ENCODE results near the gene RPS19. TPM values are rescaled to one million over a fixed set of nuclear protein-coding genes. Genes with fewer than 3 reads are reported as not detected.

RPS19 gene
- total RNA-seq, 1 donor from 2014 or later = 1,837 TPM

DNA sequence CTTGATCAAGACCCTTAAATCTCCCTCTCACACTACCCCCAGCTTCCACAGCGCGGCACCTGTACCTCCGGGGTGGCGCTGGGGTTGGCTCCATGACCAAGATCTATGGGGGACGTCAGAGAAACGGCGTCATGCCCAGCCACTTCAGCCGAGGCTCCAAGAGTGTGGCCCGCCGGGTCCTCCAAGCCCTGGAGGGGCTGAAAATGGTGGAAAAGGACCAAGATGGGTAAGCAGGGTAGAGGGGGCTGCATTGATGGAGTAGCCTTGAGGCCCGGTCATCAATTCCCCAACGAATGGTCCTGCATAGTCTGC is 8.9 kb downstream of the RPS19 start:
- Mint-ChIP-seq H3K36me3 (ENCODE audit: unreplicated experiment) (peaks cover 36% of the 10 kb centered on the region), H3K9me3 (ENCODE audit: unreplicated experiment) (no peaks in the 10 kb centered on the region), H3K27me3 (ENCODE audit: unreplicated experiment) (no peaks in the 10 kb centered on the region), H3K27ac (ENCODE audit: unreplicated experiment) (no peak overlapping the region), H3K4me1 (ENCODE audit: unreplicated experiment) (peaks cover 5% of the 10 kb centered on the region), H3K4me3 (ENCODE audit: unreplicated experiment) (no peak overlapping the region)
- DNase-seq (ENCODE audit: extremely low spot score, unreplicated experiment) = no peak
- TF ChIP-seq, protein P1, sequence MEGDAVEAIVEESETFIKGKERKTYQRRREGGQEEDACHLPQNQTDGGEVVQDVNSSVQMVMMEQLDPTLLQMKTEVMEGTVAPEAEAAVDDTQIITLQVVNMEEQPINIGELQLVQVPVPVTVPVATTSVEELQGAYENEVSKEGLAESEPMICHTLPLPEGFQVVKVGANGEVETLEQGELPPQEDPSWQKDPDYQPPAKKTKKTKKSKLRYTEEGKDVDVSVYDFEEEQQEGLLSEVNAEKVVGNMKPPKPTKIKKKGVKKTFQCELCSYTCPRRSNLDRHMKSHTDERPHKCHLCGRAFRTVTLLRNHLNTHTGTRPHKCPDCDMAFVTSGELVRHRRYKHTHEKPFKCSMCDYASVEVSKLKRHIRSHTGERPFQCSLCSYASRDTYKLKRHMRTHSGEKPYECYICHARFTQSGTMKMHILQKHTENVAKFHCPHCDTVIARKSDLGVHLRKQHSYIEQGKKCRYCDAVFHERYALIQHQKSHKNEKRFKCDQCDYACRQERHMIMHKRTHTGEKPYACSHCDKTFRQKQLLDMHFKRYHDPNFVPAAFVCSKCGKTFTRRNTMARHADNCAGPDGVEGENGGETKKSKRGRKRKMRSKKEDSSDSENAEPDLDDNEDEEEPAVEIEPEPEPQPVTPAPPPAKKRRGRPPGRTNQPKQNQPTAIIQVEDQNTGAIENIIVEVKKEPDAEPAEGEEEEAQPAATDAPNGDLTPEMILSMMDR (IDR thresholded peaks at IDR 0.05) = no peak

- DNase-seq (ENCODE audit: extremely low spot score, unreplicated experiment) = no peak
- Mint-ChIP-seq H3K9me3 (ENCODE audit: unreplicated experiment) (no peaks in the 10 kb centered on the region), H3K36me3 (ENCODE audit: unreplicated experiment) (peaks cover 31% of the 10 kb centered on the region), H3K4me1 (ENCODE audit: unreplicated experiment) (peaks cover 3% of the 10 kb centered on the region), H3K4me3 (ENCODE audit: unreplicated experiment) (no peak overlapping the region), H3K27me3 (ENCODE audit: unreplicated experiment) (no peaks in the 10 kb centered on the region), H3K27ac (ENCODE audit: unreplicated experiment) (no peak overlapping the region)
- TF ChIP-seq, protein P1 (IDR thresholded peaks at IDR 0.05) = no peak
Measured at GRCh38 chr19:41869374-41869955, 9.4 kb downstream of the RPS19 start.

DNA sequence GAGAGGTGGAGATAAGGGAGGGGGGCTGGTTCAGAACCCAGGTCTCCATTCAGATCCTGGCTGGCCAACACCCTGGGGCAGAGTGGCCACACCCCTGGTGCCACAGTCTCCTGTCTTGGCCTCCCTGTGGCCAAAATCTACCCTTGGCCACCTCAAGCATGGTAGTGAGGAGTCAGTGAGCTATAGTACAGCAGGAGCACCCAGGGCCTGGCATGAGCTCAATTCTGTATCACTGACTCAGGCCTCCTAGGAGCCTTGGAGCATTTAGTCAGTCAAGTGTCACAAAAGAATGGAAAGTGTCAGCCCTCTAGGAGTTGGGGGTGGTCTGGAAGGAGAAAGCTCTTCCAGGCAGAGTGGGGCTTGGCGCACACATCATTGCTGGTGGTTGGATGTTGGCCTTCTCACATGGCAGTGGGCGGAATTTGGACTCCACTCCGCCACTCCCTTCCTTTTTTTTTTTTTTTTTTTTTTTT is 10.4 kb downstream of the RPS19 start:
- no peak for DNase-seq (ENCODE audit: extremely low spot score, unreplicated experiment)
- Mint-ChIP-seq H3K27me3 (ENCODE audit: unreplicated experiment) (no peaks in the 10 kb centered on the region), H3K4me1 (ENCODE audit: unreplicated experiment) (peaks cover under 1% of the 10 kb centered on the region), H3K4me3 (ENCODE audit: unreplicated experiment) (no peak overlapping the region), H3K27ac (ENCODE audit: unreplicated experiment) (no peak overlapping the region), H3K9me3 (ENCODE audit: unreplicated experiment) (no peaks in the 10 kb centered on the region), H3K36me3 (ENCODE audit: unreplicated experiment) (peaks cover 26% of the 10 kb centered on the region)
- TF ChIP-seq, protein P1 (IDR thresholded peaks at IDR 0.05) = no peak

DNA sequence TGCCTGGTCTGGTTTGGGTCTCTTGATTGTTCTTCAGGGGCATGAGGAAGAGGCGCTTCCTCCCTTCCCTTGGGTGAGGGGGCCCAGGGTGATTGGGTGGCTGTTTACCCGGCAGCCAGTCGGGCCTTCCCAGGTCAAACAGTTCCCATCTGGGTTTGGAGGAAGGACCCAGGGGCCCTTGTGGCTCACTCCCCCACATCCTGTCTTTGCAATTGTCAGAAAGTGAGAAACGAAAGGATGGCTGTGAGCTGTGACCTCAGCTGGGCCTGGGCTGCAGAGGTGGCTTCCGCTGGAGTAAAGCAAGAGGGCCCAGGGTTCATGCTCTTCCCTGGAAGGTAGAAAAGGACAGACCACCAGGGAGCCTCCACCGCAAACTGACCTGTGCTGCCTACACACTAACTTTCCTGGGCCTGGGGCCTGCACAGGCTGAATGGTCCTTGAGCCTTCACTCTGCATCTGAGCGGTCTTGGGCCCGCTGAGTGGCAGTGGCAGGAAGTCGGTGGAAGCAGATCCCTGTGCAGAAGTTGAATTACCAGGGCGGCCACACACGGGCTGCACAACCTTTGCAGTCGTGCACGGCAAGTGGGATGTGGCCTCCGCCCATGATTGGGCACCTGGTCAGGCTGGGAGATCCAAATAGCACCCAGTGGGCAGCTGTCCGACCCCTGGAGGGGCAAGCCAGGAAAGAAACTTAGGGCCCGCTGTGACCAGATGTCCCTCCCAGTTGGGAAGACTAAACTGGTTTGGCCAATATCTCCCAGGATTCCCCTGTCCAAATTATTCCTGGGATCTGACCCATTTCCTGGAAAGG is 11.7 kb downstream of the RPS19 start:
- Mint-ChIP-seq H3K27ac (ENCODE audit: unreplicated experiment) (peak overlapping the region; percentile 50), H3K4me3 (ENCODE audit: unreplicated experiment) (no peak overlapping the region), H3K36me3 (ENCODE audit: unreplicated experiment) (peaks cover 22% of the 10 kb centered on the region), H3K4me1 (ENCODE audit: unreplicated experiment) (no peaks in the 10 kb centered on the region), H3K9me3 (ENCODE audit: unreplicated experiment) (no peaks in the 10 kb centered on the region), H3K27me3 (ENCODE audit: unreplicated experiment) (no peaks in the 10 kb centered on the region)
- no peak for DNase-seq (ENCODE audit: extremely low spot score, unreplicated experiment)
- TF ChIP-seq, protein P1 (IDR thresholded peaks at IDR 0.05) = no peak

- Mint-ChIP-seq H3K27ac (ENCODE audit: unreplicated experiment) (no peak overlapping the region), H3K27me3 (ENCODE audit: unreplicated experiment) (no peaks in the 10 kb centered on the region), H3K9me3 (ENCODE audit: unreplicated experiment) (no peaks in the 10 kb centered on the region), H3K4me1 (ENCODE audit: unreplicated experiment) (no peaks in the 10 kb centered on the region), H3K36me3 (ENCODE audit: unreplicated experiment) (peaks cover 22% of the 10 kb centered on the region), H3K4me3 (ENCODE audit: unreplicated experiment) (no peak overlapping the region)
- TF ChIP-seq, protein P1 (IDR thresholded peaks at IDR 0.05) = no peak
- DNase-seq (ENCODE audit: extremely low spot score, unreplicated experiment) = no peak
Measured at GRCh38 chr19:41872384-41872774, 12.3 kb downstream of the RPS19 start.
